Measurements from ENCODE around the gene ACSF3.
"Not testable (repeated sequence)": the region's sequence is repeated elsewhere in the genome, so short reads cannot be mapped to it uniquely, and the experiment has no call there.

ACSF3 gene

DNA sequence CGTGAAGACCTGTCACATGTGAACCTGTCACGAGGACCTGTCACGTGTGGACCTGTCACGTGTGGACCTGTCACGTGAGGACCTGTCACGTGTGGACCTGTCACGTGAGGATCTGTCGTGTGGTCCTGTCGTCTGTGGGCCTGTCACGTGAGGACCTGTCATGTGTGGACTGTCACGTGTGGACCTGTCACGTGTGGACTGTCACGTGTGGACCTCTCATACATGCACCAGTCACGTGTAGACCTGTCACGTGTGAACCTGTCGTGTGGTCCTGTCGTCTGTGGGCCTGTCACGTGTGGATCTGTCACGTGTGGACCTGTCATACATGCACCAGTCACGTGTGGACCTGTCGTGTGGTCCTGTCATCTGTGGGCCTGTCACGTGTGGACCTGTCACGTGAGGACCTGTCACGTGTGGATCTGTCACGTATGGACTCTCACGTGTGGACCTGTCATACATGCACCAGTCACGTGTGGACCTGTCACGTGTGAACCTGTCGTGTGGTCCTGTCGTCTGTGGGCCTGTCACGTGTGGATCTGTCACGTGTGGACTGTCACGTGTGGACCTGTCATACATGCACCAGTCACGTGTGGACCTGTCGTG lies 19.5 kb upstream of the ACSF3 start:
- not testable (repeated sequence) for DNase-seq

DNA sequence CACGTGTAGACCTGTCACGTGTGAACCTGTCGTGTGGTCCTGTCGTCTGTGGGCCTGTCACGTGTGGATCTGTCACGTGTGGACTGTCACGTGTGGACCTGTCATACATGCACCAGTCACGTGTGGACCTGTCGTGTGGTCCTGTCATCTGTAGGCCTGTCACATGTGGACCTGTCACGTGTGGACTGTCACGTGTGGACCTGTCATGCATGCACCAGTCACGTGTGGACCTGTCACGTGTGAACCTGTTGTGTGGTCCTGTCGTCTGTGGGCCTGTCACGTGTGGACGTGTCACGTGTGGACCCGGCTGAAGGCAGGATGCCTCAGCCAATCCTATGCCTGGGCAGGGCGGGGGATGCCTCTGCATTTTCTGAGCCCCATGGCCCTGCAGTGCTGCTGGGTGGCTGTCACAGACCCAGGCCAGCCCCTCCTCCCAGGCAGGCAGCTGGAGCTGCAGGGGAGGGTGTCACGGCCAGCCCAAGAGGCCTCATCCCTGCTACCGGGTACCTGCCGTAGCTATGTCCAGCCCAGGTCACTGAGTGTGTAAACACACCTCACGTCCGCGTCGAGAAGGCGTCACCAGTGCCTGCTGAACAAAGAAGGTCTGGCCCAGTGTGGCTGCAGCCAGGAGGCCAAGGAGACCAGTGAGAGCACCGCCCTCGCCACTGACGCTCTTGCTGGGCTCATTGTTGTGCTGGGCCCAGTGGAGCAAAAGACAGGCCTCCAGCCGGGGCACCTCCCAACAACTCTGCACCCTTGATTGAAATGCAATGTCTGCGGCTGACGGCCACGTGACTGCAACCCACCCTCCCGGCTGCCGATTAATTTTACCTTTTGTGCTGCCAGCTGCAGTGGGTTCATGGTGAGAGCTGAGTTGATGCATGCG lies 18.6 kb upstream of the ACSF3 start:
- DNase-seq, result no peak

DNA sequence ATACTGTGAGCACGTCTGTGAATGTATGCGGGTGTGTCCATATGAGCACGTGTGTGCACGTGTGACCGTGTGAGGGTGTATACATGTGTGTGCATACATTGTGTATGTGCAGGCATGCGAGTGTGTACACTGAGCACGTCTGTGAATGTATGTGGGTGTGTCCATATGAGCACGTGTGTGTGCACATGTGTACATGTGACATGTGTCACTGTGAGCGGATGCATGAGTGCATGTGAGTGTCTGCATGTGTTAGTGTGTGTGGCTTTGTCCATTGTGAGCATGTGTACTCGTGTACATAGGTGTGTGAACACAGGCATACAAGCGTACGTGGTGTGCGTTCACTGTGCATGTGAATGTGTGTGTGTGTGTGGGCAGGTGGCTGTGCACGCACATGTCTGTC lies 17.5 kb upstream of the ACSF3 start:
- no peak for DNase-seq

DNA sequence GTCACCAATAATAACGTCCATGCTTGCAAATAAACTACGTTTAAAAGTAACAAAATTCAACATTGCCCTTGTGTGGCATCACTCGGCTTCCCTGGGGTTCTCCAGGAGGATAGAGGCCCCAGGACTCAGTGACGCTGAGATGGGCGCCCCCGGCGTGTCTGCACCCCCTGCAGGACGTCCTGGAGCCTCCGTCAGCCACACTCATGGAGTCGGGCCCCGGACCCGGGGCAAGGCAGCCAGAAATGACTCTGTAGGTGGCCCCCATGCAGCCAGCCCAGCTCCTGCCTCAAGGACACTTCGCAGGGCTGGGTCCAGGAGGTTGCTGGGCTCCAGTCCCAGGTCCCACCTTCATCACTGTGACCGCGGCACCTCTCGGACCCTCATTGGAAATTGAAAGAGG lies 16.6 kb upstream of the ACSF3 start:
- no peak for DNase-seq

DNA sequence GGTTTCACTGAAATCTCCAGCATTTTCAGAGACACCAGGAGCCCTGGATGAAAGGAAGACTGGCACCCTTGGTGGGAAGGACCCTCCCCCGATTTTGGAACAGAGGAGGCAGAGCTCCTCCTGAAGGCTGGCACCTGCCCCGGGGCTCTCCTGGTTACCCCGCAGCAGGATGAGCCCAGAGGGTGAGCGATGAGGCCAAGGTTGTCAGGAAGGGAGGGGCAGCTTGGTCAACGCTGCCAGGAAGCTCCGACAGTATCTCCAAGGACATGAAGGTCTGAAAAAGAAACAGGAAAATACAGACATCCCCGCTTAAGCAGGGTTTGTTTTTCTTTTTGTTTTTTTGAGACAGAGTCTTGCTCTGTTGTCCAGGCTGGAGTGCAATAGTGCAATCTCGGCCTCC lies 15.5 kb upstream of the ACSF3 start:
- no peak for DNase-seq

DNA sequence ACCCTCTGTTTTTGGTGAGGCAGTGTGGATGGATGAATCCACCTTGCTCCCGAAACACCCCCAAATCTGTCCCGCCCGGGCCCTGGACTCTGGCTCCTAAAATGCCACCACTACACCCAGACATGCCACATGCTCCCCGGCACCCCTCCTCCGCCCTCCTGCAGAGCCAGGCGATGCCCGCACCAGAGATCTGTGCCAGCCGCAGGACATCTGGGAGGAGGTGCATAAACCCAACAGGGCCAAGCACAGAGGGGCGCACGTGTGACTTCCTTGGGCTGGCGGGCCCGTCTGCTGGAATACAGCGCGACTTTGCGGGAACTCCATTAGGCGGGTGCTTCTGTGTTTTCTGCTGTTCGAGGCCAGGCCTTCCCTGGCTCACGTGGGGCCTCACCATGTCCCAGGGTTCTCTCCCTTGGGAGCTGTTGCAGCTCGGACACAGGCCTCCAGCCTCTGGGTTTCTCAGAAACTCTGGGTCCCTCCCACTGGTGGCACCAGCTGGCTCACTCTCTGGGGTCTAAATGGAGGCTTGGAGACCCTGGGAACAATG lies 14.1 kb upstream of the ACSF3 start:
- DNase-seq, result no peak

DNA sequence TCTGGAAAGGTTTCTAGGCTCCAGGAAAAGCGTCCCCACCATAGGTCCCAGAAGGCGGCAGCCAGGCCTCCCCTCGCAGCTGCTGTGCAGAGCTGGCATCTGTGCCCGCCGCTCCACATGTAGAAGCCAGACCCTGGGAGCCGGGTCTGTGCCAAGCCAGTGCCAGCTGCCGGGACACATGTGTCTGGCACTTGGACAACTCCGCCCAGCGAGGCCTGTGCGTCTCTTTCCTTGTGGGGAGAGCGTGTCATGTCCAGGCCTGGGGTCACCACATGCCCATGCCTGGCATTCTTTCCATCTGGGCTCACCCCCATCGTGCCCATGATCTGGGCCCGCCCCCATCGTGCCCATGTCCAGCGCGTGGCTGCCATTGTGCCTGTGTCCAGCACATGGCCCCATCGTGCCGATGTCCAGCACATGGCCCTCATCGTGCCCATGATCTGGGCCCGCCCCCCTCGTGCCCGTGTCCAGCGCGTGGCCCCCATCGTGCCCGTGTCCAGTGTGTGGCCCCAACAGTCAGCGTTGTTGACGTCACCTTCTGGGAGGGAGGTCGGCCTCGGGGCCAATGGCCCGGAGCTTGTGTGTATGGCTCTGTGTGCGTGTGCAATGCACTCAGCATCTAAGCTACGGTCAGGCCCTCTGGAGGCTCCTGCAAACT lies 13.3 kb upstream of the ACSF3 start:
- DNase-seq, result no peak

DNA sequence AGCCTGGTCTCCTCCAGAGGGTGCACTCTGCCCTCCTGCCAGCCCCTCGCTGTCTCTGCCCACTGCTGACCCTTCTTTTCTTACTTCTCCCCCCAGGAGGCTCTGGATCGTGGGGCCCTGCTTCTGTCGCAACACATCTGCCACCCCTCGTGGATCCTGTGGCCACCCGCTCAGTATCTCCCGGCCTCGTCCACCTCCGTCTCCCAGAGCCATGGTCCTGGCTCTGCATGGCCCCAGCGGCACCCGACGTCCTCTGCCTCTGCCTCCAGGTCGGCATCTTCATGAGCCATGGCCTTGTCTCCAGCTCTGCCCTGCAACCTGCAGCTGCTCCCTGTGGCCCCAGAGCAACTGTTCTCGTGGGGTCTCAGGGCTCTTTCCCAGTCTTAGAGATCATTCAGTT lies 12.1 kb upstream of the ACSF3 start:
- DNase-seq, result no peak

DNA sequence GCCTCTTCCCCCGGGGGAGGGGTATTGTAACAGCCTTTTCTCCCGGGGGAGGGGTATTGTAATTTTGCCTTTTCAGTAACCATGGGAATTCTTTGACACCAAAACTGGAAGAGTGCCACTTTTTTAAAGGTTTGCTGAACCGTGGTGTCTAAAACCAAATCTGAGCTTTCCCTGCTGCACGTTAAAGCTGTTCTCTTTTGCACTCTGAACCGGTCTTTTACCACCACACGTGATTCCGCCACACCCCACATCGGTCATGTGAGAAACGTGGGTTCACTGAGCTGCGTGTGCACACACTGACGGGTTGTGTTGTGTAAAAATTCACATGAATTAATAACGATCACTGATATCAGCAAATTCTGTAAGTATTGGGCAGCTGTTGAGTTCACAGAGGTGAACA lies 9.2 kb upstream of the ACSF3 start:
- DNase-seq, result no peak

DNA sequence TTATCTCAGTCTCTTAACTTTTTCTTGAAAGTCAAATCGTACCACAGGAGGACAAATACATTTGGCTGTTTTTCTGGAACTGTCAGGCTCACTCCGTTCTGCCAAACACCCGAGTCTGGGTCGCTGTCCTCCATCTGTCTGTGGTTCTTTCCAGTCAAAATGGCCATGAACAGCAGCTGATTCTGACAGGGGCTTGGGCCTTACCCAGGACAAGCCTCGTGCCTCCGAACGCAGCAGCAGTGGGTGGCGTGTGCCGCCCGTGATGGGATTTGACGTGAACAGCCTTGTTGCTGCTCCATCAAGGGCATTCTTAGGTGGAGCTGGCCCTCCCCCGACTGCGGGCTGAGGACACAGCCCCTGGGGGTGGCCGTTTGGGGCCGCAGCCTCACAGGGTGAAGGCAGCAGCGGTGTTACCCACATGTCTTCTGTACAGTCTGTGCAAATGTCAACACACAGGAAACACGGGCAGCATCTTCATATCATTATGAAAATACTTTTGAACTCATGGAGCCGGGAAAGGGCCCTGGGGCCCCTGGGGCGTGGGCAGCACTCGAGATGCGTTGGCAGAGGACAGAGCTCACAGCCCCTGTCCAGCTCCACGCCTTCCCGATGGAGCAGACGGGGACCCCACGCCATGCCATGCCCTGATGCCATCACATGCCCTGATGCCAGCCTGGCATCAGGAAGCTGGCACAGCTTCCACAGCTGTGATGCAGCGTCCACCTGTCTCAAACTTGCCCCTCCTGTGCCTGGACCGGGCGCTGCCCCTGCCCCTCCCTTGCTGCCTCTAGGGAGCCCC lies 8.6 kb upstream of the ACSF3 start:
- DNase-seq, result no peak

DNA sequence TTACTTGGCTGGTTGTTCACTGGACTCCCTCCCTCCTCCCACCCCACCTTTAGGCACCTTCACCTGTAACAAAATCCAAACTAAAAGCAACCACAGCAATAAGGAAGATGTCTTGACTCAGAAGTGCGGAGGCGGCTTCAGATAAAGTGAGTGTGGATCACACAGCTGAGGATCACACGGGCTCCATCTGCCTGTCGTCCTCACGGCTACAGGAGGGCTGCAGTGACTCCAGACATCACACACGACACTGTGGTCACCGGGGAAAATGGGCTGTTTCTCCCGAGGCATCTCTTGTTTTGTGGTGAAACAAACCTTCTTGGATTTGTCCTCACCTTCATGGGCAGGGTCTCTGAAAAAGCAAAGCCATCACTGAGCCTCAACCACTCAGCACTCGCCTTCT lies 7.9 kb upstream of the ACSF3 start:
- no peak for DNase-seq

DNA sequence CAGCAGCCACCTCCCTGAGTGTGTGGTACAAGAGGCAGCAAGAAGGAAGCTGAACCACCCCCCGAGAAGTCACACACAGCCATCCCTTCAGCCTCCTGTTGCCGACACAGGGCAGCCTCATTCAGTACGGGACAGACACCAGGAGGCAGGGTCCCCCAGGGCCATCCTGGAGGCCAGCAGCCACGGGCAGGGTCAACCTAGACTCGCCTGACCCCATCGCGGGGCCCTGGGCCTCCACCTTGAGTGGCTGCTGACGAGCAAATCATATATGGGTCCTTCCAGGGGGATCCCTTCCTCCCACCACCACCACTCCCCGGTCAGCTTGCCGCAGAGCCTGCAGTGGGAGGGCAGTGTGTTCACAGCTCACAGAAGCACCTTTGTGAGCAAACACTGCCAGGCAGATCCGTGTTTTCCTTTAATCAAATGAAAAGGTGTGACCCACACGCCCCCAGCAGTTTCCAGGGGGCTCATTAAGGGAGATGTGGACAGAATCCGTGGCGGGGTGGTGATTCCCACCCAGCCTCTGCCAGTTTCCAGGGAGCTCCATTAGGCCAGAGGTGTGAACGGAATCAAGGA lies 5.6 kb upstream of the ACSF3 start:
- no peak for DNase-seq

DNA sequence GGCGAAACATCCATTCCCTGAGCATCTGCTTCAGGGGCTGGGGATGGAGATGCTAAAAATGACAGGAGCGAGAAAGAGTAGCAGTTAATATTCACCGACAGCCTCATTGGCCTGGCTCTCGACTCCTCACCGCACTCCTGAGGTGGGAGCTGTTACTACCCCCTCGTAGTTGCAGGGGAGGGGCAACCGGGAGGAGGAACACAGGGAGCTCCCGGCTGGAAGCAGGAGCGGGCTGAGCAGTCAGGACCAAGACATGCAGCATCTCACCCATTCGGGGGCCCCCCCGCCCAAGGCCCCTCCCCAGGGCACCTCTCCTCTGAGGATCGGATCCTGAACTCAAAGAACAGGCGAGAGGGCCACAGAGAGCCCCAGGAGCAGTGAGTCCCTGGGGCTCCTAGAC lies 4.5 kb upstream of the ACSF3 start:
- no peak for DNase-seq

DNA sequence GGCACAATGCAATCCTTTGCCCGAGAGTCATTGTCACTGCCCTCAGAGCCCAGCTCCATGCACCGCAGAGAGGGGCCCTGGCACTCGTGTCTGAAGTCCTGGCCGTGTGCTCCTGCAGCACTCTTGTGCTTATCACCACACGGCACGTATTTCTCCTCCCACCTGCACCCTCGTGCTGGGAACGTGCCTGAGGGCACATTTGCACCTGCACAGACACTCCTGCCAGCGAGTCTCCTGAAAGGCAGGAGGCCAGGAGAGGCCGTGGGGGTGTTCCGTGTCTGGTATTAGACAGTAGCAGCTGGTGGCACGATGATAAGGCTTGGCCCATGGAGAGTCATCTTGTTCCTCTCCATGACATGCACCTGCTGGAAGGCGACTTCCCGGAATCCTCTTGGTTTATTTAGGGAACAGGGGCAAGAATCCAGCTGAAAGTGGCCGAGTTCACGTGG lies 3.4 kb upstream of the ACSF3 start:
- no peak for DNase-seq

DNA sequence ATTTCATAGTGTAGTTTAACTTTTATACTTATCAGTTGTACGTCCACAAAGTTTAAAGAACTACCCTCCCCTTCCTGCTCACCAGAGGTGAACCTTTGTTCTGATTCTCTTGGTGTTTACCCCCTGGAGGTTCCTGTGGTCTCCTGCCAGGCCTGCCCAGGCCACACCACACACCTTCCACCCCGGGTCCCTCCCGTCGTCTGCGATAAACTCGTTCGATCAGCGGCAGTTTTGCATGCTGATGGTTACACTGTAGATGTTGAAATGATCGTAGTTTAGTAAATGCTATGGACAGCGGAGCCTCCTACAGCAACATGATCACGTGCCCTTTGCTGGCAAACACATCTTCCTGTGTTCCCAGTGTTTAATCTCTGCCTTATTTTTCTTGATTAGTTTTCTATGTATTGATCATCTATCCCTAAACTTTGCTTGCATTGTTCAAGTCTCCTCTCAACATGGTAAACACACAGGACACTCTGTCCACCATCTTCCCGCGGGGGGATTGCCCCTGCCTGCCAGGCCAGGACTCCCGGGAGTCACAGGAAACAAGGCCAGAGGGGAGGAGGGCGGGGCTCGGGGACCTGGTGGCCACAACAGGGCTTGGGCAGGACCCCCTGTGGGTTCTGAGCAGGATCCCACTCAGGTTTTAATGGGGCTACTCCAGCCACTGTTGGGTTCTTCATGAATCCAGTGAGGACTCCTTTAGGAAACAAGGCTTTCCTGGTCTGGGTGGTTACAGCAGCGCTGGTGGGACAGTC lies 2.8 kb upstream of the ACSF3 start:
- no peak for DNase-seq

DNA sequence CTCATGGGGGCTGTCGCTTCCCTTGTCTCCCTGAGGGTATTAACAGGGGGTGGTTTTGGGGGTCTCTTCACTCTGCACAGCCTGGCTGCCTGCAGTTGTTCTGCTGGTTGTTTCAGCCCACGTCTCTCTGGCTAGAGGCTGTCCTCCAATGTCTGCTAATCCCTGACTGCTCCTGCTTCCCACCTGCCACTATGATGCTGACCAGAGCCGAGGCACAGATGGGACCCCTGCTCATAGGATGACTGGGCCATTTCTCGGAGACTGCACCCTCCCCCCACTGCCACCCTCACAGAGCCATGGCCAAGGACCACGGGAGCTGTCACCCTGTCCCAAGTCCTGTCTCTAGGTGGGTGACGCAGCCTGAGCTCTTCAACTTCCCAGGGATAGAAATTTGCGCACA lies 1.6 kb upstream of the ACSF3 start:
- DNase-seq, result no peak

DNA sequence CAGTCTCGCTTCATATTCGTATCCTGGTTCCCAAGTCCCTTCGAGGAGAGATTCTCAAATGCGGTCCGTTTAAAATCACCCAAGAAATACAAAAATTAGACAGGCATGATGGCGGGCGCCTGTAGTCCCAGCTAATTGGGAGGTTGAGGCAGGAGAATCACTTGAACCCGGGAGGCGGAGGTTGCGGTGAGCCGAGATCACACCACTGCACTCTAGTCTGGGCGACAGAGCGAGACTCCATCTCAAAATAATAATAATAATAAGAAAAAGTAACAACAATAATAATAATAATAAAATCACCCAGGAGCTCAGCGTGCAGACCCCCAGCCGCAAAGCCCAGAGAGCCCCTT lies 425 bp upstream of the ACSF3 start:
- not testable (repeated sequence) for DNase-seq

DNA sequence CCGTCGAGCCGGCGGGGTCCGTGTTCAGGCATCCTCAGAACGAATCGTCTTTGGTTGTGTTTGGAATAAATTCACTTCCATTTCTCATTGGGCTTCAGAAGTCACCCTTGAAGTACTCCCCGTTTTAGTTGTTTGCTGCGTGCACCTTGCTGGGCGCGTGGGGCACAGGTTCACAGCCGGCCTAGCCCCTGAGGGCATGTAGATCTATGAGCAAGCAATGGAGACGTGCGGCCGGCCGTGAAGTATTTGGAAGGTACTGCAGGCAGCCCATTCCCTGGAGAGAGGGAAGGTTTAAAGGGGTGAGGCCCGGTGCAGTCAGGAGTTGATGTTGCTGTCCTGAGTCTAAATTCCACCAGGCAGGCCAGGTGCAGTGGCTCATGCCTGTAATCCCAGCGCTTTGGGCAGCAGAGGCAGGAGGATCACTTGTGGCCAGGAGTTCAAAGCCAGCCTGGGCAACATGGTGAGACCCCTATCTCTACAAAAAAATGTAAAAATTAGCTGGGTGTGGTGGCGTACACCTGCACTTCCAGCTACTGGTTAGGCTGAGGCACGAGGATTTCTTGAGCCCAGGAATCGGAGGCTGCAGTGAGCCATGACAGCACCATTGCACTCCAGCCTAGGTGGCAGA lies 714 bp downstream of the ACSF3 start:
- DNase-seq, result no peak

DNA sequence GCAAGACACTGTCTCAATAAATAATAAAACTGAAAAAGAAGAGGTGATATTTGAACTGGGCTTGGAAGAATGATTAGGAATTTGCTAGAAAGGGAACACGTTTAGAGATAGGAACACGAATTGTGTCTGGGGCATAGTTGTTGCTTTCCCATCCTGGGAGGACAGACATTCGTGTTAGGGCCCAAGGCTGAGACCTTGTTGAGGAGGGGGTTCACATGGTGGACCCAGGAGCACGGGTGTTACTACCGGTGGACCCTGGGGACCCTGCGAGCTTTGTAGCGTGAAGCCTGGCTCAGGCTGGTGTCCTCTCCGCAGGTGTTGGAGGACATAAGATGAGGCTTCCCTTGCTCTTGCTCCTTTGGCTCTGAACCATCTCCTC lies 1.2 kb downstream of the ACSF3 start:
- DNase-seq, result no peak

DNA sequence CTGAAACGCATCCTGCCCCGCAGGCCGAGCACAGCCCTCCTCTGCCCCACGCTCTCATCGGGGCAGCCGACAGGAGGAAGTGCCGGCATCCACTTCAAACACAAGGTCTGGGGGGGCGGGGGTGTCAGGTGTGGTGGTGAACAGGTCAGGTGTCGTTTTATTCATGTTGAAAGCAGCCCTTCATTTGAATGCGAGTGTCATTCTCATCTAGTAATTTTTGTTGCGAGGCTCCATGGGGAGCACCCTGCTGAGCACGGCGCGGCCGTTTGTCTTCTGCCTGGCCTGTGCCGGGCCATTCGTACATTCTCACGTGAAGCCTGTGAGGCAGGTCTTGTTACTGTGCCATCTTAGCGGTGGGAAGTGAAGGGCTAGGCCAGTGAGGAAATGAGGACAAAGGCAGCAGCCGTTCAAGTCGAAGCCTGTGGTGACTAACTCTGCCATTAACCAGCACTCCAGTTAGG lies 1.9 kb downstream of the ACSF3 start:
- no peak for DNase-seq

DNA sequence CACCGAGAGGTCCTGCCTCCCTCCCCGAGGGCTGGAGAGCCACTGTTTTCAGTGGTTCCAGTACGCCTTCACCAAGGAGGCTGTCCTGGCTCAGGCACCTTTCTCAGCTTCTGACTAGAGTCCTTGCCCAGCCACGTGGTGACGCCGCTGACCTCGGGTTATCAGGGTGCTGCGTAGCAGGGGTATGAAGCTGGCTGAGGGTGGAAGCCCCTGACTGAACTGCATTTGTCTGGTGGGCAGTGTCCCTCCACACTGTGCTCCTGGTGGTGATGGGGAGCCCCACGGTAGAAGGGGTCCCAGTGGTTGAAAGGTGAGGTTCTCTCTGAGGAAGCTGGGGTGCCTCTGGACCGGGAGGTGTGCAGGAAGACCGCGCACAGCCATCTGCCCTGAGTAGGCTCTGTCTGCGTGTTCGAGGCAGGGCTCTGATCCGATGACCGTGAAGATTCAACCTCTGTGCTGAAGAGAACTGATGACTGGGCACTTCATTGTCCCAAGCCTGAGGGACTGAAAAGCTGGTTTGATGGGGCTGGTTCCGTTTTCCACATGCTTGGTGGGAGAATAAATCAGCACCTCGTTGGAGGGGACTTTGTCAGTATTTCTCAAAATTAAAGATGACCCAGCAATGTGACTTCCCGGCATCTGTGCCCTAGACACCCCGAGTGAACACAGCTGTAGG lies 2.5 kb downstream of the ACSF3 start:
- DNase-seq, result no peak
